HG03575 (cell line): ENCODE results near the gene XPO5.

Source experiments
- ATAC-seq: cut with Tn5 transposase; IDR thresholded peaks from one replicate; pipeline ENCODE4 v1.9.1; 2021; ENCODE audit not compliant: unreplicated experiment, insufficient number of reproducible peaks, low FRiP score; ENCODE audit errors: extremely low read depth

XPO5 gene

DNA sequence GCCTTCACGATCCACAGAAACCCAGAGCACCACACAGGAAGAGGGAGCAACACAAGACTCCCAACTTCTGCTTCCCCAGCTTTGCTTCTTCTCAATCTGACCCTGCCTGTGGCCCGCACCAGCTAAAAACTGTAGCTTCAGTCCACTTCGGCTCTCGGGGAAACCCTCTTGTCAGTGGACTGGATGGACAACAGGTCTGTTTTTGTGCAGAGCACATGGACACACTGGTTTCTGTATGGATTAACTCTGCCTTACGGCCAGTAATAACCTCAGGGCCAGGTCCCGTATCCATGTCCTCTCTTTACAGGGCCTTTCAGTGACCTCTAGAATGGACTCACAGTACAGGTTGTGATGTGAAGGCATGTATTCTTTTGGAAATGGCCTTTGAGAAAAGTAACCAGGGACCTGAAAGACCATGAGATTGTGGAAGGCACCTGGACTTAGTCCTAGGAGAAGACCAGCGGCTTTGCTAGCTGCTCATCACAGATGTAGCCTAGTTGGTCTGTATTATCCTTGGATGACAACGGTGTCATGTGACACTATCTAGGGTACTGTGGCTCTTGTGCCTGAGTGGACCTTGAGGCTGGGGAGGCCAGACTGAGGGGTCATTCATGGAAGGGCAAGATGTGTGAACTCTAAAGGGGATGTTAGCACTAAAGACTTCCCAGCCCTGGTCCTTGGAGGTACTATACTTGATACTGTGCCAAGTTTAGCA is 53.1 kb downstream of the XPO5 start:
- ATAC-seq: no peak

DNA sequence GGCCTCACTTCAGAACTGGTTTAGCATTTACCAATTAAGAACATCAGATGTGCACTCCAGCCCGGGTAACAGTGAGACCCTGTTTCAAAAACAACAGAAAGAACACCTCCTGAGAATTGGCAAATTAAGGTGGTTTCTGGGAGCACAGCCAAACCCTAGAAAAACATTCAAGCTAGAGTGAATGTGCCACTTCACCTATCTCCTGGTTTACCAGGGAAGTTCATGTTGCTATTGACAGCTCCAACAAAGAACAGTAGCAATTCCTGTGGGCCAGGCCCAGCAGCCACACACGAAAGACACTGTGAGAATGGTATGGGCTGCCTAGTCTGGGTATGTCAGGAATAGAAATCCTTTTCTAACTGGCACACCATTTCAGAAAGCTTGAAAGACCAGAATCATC is 54.0 kb downstream of the XPO5 start:
- no peak for ATAC-seq

DNA sequence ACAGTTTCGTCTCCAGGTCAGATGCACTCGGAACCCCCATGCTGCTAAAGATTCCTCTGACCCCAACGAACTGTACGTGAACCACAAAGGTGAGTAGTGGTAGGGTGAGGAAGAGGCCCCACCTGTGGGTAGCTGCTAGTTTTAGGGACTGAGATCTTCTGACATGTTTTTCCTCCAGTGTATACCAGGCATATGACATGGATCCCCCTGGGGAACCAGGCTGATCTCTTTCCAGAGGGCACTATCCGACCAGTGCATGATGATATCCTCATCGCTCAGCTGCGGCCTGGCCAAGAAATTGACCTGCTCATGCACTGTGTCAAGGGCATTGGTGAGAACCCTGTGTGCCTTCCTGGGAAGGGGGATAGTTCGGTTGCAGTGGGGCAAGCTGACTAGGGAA is 55.7 kb downstream of the XPO5 start:
- no peak for ATAC-seq

DNA sequence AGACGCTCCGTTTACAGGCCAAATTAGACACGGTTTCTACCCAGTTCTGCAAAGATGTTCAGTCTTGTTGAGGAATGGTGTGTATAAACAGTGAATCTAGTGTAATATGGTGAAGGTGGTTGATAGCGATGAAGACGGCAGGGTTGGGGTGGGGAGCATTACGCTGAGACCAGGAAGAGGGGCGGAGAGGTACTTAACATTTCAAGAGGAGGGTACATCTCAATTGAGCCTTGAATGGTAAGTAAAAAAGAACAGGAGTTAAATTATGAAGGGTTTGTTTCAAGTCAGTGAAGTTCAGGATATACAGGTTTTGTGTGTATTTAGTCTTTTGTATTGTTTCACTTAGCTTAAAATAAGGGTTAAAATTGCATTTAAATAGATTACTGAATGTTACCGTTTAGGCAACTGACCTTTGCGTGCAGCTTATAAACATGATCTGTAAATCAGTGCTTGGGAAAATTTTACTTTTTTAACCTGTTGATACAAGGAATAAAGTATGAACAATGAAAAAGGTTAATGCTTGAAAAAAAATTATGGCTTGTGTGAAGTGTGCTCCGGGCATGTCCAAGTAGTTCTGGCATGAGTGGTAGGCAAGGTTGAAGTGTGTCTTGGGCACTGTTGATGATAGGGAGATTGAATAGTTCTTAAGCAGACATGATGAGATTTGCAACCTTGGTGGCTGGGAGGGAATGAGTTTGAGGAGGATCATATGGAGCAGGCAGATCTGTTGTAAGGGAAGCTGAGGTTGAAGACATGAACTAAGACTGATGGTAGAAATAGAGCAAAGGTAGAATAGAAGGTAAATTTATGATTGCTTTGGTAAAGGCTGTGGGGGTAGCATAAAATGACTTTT is 58.1 kb downstream of the XPO5 start:
- no peak for ATAC-seq

DNA sequence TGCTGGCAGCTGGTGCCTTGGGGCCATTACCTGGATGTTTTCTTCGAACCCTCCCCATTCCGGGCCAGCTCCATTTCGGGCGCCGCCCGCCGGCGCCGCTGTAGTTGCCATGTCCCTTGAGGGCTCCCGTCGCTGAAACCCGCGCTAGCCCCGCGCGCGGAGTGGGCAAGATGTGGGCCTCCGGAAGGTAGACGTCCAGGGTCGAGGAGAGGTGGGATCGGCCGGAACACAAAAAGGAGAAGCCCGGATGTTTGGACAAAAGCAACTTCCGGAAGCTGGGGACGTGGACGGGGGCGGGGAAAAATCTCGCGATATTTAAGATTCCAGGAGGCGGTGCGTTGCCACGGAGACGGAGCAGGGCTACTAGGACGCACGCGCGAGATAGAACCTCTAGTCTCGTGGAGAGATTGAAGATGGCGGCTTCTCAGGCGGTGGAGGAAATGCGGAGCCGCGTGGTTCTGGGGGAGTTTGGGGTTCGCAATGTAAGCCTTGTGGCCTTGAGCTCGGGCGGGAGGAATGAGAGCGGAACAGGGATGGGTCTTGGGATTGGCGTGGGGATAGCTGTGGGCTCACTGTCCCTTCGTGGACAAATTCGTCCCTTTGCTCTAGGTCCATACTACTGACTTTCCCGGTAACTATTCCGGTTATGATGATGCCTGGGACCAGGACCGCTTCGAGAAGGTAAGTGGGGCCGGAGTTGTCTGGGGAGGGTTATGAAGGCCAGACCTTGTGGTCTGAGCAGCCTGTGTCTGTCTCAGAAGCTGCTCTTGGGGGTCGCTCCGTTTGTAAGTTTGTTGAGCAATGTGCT is 58.9 kb downstream of the XPO5 start, which contains the start of the genes POLR1C and YIPF3:
Gene POLR1C (plus strand): TSS at position 393 of the 808 bp plus-strand sequence. CDS start 21 bp downstream, at position 414.
Gene YIPF3 (minus strand): TSS at position 230 of the 808 bp plus-strand sequence. CDS start 119 bp downstream, at position 111.
- ATAC-seq: peak; percentile 66

DNA sequence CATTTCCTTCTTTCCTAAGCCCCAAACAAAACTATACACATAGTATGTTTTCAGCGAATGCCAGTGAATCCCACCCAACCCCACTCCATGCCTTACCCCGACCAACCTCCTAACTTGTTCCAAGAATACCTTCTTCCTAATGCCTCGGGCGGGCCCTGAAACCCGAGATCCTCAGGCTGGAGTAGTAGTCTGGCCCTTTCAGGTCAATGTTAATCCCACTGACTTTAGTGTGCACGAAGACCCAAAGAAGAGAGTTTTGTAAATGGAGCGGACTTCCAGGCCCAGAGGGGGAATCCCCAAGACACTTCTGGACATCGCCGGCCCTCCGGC is 59.5 kb downstream of the XPO5 start:
- no peak for ATAC-seq

DNA sequence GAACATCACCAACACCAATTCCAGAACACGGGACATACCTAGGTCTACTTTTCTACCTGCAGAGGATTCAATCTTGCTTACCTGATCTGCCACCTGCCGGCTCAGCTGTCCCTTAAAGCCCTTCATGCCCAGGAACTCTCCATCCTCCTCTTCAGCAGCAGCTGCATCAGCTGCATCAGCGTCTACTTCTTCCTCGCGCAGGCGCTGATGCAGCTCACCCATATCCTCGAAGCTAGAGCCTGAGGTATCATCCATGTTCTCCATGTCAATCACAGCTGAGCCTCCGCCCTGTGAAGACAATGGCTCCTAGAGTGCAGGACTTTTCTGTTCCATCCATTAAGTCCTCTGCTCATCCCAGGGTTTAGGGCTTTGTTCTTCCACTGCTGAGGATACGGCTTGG is 60.0 kb downstream of the XPO5 start:
- no peak for ATAC-seq

DNA sequence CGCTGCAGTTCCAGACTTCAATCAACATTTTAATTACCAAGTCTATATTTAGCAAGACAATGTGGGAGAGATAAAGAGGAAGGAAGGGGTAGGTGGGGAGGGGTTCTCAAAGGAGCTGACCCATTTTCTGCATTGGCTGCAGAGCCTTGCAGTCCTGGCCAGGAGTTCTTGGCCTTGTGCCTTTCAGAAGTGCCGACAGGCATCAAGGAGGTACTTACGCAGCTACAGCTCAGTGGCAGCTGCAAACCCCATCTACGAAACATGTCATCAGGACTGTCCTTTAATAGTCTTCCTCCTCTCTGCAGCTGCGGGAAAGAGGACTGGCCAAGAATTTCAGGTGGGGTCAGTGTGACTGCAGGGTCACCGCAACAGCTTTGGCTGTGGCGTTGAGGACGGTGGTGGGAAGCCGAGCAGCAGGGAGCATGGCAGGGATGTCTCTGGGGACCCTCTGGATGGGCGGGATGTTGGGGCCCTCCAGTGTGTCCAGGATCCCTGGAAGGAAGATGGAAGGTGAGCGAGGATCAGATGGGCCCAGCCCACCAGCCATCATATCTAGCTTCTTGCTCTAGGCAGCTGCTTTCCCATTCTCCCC is 63.9 kb downstream of the XPO5 start:
- no peak for ATAC-seq

DNA sequence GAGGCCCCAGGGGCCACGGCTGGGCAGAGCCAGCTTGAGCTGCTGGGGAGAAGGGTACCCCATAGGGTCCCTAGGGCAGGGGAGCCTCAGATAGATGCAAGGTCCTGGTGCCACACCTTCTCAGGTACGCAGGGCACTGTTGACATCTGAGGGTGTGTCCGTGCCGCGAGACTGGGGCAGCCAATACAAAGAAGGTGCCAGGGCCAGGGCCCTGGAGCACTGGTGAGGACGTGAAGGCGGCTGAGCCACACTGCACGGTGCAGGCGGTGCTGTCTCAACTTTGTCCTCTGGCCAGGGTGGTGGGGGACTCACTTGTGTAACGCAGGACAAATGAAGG is 65.0 kb downstream of the XPO5 start:
- no peak for ATAC-seq

DNA sequence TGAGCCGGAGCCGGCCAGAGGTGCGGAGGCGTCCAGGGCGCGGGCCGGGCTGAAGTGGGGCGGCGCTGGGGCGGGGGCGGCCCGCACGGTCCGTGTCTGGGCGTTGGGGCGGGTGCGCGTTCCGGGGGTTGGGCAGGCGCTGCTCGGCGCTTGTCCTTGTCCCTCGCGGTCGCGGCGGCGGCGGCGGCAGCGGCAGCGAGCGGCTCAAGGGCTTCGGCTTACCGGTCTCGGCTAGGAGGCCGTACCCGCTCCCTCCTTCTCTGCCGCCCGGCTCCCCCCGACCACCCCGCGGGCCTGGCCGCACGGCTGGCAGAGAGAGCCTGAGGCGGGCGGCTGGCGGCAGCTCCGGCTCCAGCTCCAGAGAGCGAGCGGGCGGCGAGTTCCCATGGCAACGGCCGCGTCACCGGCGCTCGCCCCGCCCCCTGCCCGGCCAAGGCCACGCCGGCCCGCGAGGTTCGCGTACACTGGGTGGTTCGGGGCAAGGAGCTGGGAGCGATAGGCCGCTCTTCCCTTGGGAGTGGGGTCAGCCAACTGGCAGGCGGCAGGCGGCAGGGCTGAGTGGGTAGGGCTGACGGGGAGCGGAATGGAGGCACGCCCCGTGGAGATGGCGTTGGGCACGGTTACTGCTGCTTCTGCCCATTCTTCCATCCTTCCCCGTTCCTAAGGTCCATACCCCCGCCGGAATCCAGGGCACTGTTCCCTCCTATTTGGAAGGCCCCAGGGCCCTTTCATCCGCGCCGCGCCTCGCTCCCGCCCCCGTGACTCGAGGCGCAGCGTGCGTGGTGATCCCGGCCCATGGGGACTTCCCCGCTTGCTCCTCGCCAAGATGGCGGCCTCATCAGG is 65.6 kb downstream of the XPO5 start, which contains the start of gene LRRC73:
Gene LRRC73 (minus strand): TSS at position 363 of the 843 bp plus-strand sequence. CDS start 561 bp downstream, outside the sequence.
- no peak for ATAC-seq

DNA sequence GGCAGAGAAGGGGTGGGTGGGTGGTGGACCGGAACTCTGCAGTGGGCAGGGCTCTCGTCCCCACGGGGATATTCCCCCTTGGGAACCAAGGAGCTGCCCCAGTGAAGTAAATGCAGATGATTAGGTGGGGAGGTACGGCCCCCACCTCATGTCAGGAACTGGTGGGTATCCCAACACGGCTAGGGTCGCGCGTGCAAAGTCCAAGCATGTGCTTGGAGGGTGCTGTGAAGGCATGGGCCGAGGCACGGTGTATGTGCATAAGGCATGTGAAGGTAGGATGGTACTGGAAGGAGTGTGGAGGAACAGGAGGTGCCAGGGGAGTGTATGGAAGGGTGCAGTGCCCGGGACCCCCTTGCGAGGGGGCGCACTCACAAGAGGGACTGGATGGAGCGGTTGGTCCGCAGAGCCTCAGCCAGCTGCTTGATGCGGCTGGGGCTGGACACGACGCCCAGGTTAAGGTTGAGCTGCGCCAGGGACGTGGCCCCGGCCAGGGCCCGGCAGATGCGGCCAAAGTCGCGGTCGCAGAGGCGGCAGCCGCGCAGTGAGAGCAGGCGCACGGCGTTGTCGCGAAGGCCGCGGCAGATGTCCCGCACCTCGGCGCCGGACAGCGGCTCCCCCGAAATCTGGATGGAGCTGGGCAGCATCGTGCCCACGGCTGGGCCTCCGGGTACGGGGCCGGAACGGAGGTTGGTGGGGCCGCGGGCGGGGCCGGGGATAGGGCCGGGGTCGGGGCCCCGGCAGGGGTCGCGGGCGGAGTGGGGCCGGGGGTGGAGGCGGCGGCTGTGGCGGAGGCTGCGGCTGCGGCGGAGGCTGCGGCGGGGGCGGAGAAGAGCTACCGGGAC is 66.5 kb downstream of the XPO5 start:
- ATAC-seq: no peak

DNA sequence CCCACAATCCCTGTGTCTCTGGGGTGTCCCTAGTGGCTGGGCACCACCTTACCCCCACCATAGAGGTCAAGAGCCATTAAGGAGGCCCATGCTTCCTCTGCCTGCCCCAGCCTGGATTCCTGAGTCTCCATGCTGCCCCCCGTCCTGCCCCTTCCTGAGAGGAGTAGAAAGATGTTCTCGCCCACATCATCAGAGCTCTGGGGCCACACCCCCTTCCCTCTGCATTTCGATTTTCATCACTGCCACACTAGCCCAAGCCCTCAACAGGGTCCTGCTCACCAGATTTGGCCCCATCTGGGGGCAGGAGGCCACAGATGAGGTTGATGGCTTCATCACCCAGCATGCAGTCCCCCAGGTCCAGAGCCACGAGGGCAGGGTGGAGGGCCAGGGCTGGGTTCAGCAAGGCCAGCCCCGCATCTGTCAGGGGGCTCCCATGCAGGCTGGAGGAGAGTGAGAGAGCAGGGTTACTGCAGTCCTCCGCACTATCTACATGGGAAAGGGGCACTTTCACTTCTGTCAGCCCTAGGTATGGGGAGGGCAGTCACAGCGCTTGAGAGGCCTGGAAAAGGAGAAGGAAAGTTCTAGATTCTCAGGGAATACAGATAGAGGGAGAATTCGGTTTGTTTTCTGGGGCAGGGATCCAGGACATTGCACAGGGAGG is 67.2 kb downstream of the XPO5 start:
- ATAC-seq: no peak

DNA sequence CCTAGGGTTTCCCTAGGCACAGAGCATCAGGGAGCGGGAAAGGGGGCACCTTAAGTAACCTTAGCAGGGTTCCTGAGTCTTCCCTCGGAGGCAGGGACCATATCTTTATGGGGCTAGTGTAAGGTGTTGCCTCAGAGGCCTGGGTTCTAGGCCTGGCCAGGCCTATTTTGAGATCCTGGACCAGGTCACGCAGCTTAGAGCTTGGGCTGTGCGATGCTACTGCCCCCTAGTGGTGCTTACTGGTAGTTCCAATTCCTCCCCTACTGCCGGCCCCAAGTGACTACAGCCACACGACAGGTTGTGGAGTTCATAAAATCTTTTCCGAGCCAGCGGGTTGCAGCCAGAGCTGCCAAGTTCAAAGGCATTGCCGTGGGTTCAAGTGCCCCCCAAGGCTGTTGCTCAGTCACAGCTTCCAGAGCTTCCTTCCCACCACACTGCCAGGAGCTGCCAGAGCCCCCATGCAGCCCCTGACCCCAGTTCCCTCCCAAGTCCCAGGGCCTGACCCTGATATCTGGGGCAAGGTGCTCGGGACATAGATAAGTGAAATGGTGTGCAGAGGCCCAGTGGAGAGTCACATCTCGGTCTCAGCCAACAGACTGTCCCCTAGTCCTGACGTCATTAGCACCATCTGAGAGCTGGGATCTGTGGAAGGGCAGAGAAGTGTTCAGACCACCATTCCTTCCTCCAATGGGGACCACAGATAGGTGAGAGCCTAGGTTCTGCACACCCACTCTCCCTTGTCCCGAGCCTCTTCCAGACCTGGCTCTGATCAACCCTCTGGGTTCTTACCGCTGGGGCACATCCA is 69.0 kb downstream of the XPO5 start:
- ATAC-seq: no peak

DNA sequence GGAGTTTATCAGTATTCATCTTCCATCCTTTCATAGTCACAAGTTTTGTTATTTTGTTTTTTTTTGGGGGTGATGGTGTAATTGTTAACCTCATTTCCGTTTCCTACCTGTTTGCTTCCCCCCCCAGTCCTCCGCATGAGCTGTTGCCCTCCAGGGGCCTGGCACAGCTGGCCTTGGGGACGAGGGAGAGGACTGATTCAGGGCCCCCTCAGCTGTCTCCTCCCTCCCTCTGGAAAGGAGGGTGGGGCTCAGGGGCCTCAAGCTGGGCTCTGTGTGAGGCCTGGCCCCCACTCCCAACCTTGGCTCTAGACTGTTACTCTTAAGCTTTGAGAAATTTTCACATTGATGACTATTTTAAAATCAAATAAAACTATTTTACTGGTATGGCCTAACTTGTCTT is 69.7 kb downstream of the XPO5 start:
- ATAC-seq: no peak

DNA sequence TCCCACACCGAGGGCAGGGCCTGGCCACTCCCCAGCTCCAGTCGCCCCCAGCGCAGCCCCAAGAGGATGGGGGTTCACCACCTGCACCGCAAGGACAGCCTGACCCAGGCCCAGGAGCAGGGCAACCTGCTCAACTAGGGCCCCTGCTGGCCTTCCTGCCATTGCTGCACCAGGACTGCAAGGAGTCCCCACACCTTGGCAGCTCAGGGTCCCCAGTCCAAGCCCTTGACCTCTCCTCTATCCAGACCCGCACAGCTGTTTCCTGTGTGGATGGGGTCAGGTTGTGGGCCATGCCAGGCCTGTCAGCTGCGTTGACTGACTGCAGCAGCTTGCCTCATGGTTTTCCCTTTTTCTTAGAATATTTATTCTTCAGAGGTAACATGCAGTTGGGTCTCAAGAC is 70.1 kb downstream of the XPO5 start:
- ATAC-seq: no peak
